ENCODE results near the gene PIK3C2B.

Gene PIK3C2B

GRCh38 chr1:204464701-204465100 is 29.9 kb downstream of the PIK3C2B start:
- Histone ChIP-seq H3K9me2 (replicated peaks; ENCODE audit: insufficient read depth, low read length) (no peaks in the 10 kb centered on the region), H3K9ac (ENCODE audit: low read length) (no peak overlapping the region), H3K27ac (ENCODE audit: low read length) (no peak overlapping the region), H4K20me1 (ENCODE audit: insufficient read depth, low read length) (no peaks in the 10 kb centered on the region), H3K4me1 (ENCODE audit: low read length) (no peaks in the 10 kb centered on the region), H3K36me3 (replicated peaks; ENCODE audit: insufficient read depth, low read length) (no peaks in the 10 kb centered on the region), H3K27me3 (replicated peaks; ENCODE audit: insufficient read depth, low read length) (no peaks in the 10 kb centered on the region), H3K4me3 (ENCODE audit: low read length) (no peak overlapping the region), H3F3A (ENCODE audit: insufficient read depth, low read length) (no peaks in the 10 kb centered on the region), H3K79me2 (ENCODE audit: low read length) (no peaks in the 10 kb centered on the region), H2AFZ (ENCODE audit: low read length) (no peak overlapping the region), H3K9me3 (replicated peaks; ENCODE audit: insufficient read depth, low read length) (no peaks in the 10 kb centered on the region), H3K4me2 (ENCODE audit: low read depth, low read length) (no peak overlapping the region)
- no peak for DNase-seq
- TF ChIP-seq CTCF (IDR thresholded peaks at IDR 0.05; ENCODE audit: low read length): no peak
- no peak for TF ChIP-seq EZH2phosphoT487 (IDR thresholded peaks at IDR 0.05; ENCODE audit: low read length)
- TF ChIP-seq EZH2 (optimal IDR thresholded peaks at IDR 0.05; ENCODE audit: low read depth, low read length): no peak

- Histone ChIP-seq H3K4me3 (ENCODE audit: low read length) (no peak overlapping the region), H3K9me2 (replicated peaks; ENCODE audit: insufficient read depth, low read length) (no peaks in the 10 kb centered on the region), H3K79me2 (ENCODE audit: low read length) (no peaks in the 10 kb centered on the region), H3F3A (ENCODE audit: insufficient read depth, low read length) (no peaks in the 10 kb centered on the region), H4K20me1 (ENCODE audit: insufficient read depth, low read length) (no peaks in the 10 kb centered on the region), H2AFZ (ENCODE audit: low read length) (no peak overlapping the region), H3K27me3 (replicated peaks; ENCODE audit: insufficient read depth, low read length) (no peaks in the 10 kb centered on the region), H3K4me2 (ENCODE audit: low read depth, low read length) (no peak overlapping the region), H3K4me1 (ENCODE audit: low read length) (no peaks in the 10 kb centered on the region), H3K9ac (ENCODE audit: low read length) (no peak overlapping the region), H3K36me3 (replicated peaks; ENCODE audit: insufficient read depth, low read length) (no peaks in the 10 kb centered on the region), H3K27ac (ENCODE audit: low read length) (no peak overlapping the region), H3K9me3 (replicated peaks; ENCODE audit: insufficient read depth, low read length) (no peaks in the 10 kb centered on the region)
- no peak for DNase-seq
- TF ChIP-seq EZH2phosphoT487 (IDR thresholded peaks at IDR 0.05; ENCODE audit: low read length) (no peak), CTCF (IDR thresholded peaks at IDR 0.05; ENCODE audit: low read length) (no peak), EZH2 (optimal IDR thresholded peaks at IDR 0.05; ENCODE audit: low read depth, low read length) (no peak)
Observed at GRCh38 chr1:204464187-204464631, 30.4 kb downstream of the PIK3C2B start.

GRCh38 chr1:204463125-204464060 is 31.2 kb downstream of the PIK3C2B start:
- no peak for DNase-seq
- no peak overlapping the region for H2AFZ ChIP-seq (ENCODE audit: low read length)
- TF ChIP-seq CTCF (IDR thresholded peaks at IDR 0.05; ENCODE audit: low read length) (no peak), EZH2phosphoT487 (IDR thresholded peaks at IDR 0.05; ENCODE audit: low read length) (no peak), EZH2 (optimal IDR thresholded peaks at IDR 0.05; ENCODE audit: low read depth, low read length) (no peak)

More at GRCh38 chr1:204463125-204464060, 31.2 kb downstream of the PIK3C2B start:
- H3K4me1 ChIP-seq (ENCODE audit: low read length): no peaks in the 10 kb centered on the region
- no peak overlapping the region for H3K27ac ChIP-seq (ENCODE audit: low read length)
- no peaks in the 10 kb centered on the region for H3K9me3 ChIP-seq (replicated peaks; ENCODE audit: insufficient read depth, low read length)
- no peak overlapping the region for H3K4me2 ChIP-seq (ENCODE audit: low read depth, low read length)
- H3K9me2 ChIP-seq (replicated peaks; ENCODE audit: insufficient read depth, low read length): no peaks in the 10 kb centered on the region
- no peak overlapping the region for H3K9ac ChIP-seq (ENCODE audit: low read length)
- no peaks in the 10 kb centered on the region for H3K27me3 ChIP-seq (replicated peaks; ENCODE audit: insufficient read depth, low read length)
- no peaks in the 10 kb centered on the region for H4K20me1 ChIP-seq (ENCODE audit: insufficient read depth, low read length)
- H3K79me2 ChIP-seq (ENCODE audit: low read length): no peaks in the 10 kb centered on the region
- H3K36me3 ChIP-seq (replicated peaks; ENCODE audit: insufficient read depth, low read length): no peaks in the 10 kb centered on the region
- H3K4me3 ChIP-seq (ENCODE audit: low read length): no peak overlapping the region
- no peaks in the 10 kb centered on the region for H3F3A ChIP-seq (ENCODE audit: insufficient read depth, low read length)
